ENCODE data around the gene KCNQ1OT1.

GRCh38 chr11:2715716-2716350 lies 16.0 kb upstream of the KCNQ1OT1 start:
- TF ChIP-seq POLR2AphosphoS5 (IDR thresholded peaks at IDR 0.05): no peak
- TF ChIP-seq CTCF (IDR thresholded peaks at IDR 0.05): no peak
